Keratinocyte (primary cell): ENCODE results near the gene NOS1AP. TPM values are rescaled to one million over a fixed set of nuclear protein-coding genes. Genes with fewer than 3 reads are reported as not detected.

Experiments used
- DNase-seq: peaks from one replicate; pipeline ENCODE4 v3.0.0-alpha.2; 2011; ENCODE audit warnings: low read depth, missing footprints, low spot score
- FAIRE-seq: peaks from 2 replicates; lab custom pipeline; 2011; peaks lifted over from hg19 to GRCh38; lab: Jason Lieb, UNC
- H2AFZ ChIP-seq: 2 replicates; pipeline ENCODE4 v1.6.0; 2012; ENCODE audit warnings: low read length, control low read depth, inconsistent platforms; ENCODE audit not compliant: control insufficient read depth
- H3K27ac ChIP-seq: 2 replicates; pipeline ENCODE4 v1.5.1; 2011; ENCODE audit warnings: low read length; ENCODE audit not compliant: control insufficient read depth, insufficient read depth
- H3K27me3 ChIP-seq: 3 replicates; pipeline ENCODE4 v1.6.0; 2011; ENCODE audit warnings: low read length; ENCODE audit not compliant: control insufficient read depth, insufficient read depth; ENCODE audit errors: extremely low read depth
- H3K36me3 ChIP-seq, 2 experiments: 2 replicates in 1 of 2; 3 replicates in 1 of 2; pipeline ENCODE4 v1.5.1; 2011; ENCODE audit warnings: low read length in 2 of 2, mild to moderate bottlenecking in 1 of 2; ENCODE audit not compliant: control insufficient read depth in 2 of 2, insufficient read depth in 2 of 2; ENCODE audit errors: extremely low read depth in 1 of 2
- H3K4me1 ChIP-seq: 3 replicates; pipeline ENCODE4 v1.5.1; 2011; ENCODE audit warnings: low read length; ENCODE audit not compliant: control insufficient read depth, insufficient read depth; ENCODE audit errors: extremely low read depth
- H3K4me2 ChIP-seq: 3 replicates; pipeline ENCODE4 v1.6.0; 2011; ENCODE audit warnings: low read depth, low read length; ENCODE audit not compliant: control insufficient read depth, insufficient read depth; ENCODE audit errors: extremely low read depth
- H3K4me3 ChIP-seq, 3 experiments: fragments of 200-600 bp in 1 of 3; sonication (generic) in 1 of 3; 2 replicates in 2 of 3; 3 replicates in 1 of 3; pipeline ENCODE4 v1.5.1; 2011 to 2016; ENCODE audit warnings: low read length in 3 of 3, mild to moderate bottlenecking in 3 of 3, control low read depth in 2 of 3, inconsistent platforms in 1 of 3, low read depth in 1 of 3, mixed read lengths in 1 of 3, mixed run types in 1 of 3, moderate library complexity in 1 of 3; ENCODE audit not compliant: control insufficient read depth in 2 of 3, insufficient read depth in 2 of 3; ENCODE audit errors: extremely low read depth in 1 of 3
- H3K79me2 ChIP-seq: 2 replicates; pipeline ENCODE4 v1.6.0; 2012; ENCODE audit warnings: low read length; ENCODE audit not compliant: control insufficient read depth, insufficient read depth
- H3K9ac ChIP-seq: 3 replicates; pipeline ENCODE4 v1.6.0; 2011; ENCODE audit warnings: low read length; ENCODE audit not compliant: control insufficient read depth, insufficient read depth; ENCODE audit errors: extremely low read depth
- H3K9me1 ChIP-seq: 3 replicates; pipeline ENCODE4 v1.6.0; 2011; ENCODE audit warnings: low read length; ENCODE audit not compliant: control insufficient read depth, insufficient read depth; ENCODE audit errors: extremely low read depth
- H3K9me3 ChIP-seq: 2 replicates; pipeline ENCODE4 v1.5.1; 2012; ENCODE audit warnings: low read depth, low read length; ENCODE audit not compliant: control insufficient read depth
- H4K20me1 ChIP-seq: 3 replicates; pipeline ENCODE4 v1.6.0; 2011; ENCODE audit warnings: low read length; ENCODE audit not compliant: control insufficient read depth, insufficient read depth; ENCODE audit errors: extremely low read depth
- CTCF ChIP-seq, 3 experiments: IDR thresholded peaks in 1 of 3; conservative IDR thresholded peaks in 1 of 3; optimal IDR thresholded peaks in 1 of 3; 2 replicates in 2 of 3; 3 replicates in 1 of 3; pipeline versions ENCODE3 to v1.5.1; 2011; ENCODE audit warnings: low read length in 3 of 3, mild to moderate bottlenecking in 3 of 3, moderate library complexity in 2 of 3, control low read depth in 1 of 3, inconsistent platforms in 1 of 3; ENCODE audit not compliant: insufficient read depth in 2 of 3; ENCODE audit errors: extremely low read depth in 1 of 3
- EZH2 ChIP-seq: IDR thresholded peaks from one replicate; pipeline ENCODE4 v1.6.1; 2012; ENCODE audit warnings: inconsistent platforms, mild to moderate bottlenecking, low read length, moderate library complexity
- dilution Hi-C: fragments of 300-500 bp; cut with MboI; formaldehyde crosslinking; loops from one replicate; pipeline ENCODE4 v1.7.0; 2020; ENCODE audit warnings: low sequenced_read_pairs; ENCODE audit not compliant: extremely low pct_ligation_motif_present
- polyA plus RNA-seq, 5 experiments: library from polyadenylated mRNA; depleted of rRNA in 3 of 5; stranded (reverse) in 3 of 5; stranded (forward) in 1 of 5; unstranded in 1 of 5; fragments of >200 nt; gene quantifications; 1 replicate in 1 of 5; 2 replicates in 3 of 5; 3 replicates in 1 of 5; pipeline versions ENCODE4 v1.2.1 to v1.2.3, GENCODE V29; 2011 to 2012; ENCODE audit warnings: missing spikeins in 2 of 5, low read depth in 1 of 5, low replicate concordance in 1 of 5

The NOS1AP gene
- polyA plus RNA-seq, 1 donor (not counting 4 experiments of a cell fraction or from before 2014, with no cell fraction given), result not detected

GRCh38 chr1:162324396-162324795 lies 254.9 kb downstream of the NOS1AP start:
- Histone ChIP-seq H2AFZ (no peak overlapping the region), H4K20me1 (no peaks in the 10 kb centered on the region)
- FAIRE-seq, result no peak

GRCh38 chr1:162326559-162326958 lies 257.1 kb downstream of the NOS1AP start:
- TF ChIP-seq EZH2 (no peak), CTCF (optimal IDR thresholded peaks at IDR 0.05 in 1 of 3, IDR thresholded peaks at IDR 0.05 in 1 of 3, conservative IDR thresholded peaks at IDR 0.05 in 1 of 3; ENCODE audit: extremely low read depth in 1 of 3, insufficient read depth in 2 of 3, low read length in 3 of 3) (no peak)
- DNase-seq (no peak), FAIRE-seq (no peak)
- H3K4me1 ChIP-seq, result no peaks in the 10 kb centered on the region
- no peaks in the 10 kb centered on the region for H3K9me1 ChIP-seq
- no peaks in the 10 kb centered on the region for H3K27me3 ChIP-seq
- no peaks in the 10 kb centered on the region for H3K36me3 ChIP-seq
- H3K27ac ChIP-seq, result no peak overlapping the region
- no peak overlapping the region for H3K4me3 ChIP-seq
- no peak overlapping the region for H3K4me2 ChIP-seq
- H2AFZ ChIP-seq, result no peak overlapping the region
- H4K20me1 ChIP-seq, result no peaks in the 10 kb centered on the region
- dilution Hi-C loops, result no loop called here
- H3K79me2 ChIP-seq, result no peaks in the 10 kb centered on the region
- no peak overlapping the region for H3K9ac ChIP-seq
- H3K9me3 ChIP-seq, result no peaks in the 10 kb centered on the region

More at GRCh38 chr1:162324396-162324795, 254.9 kb downstream of the NOS1AP start:
- Histone ChIP-seq H3K4me2 (no peak overlapping the region), H3K9me3 (no peaks in the 10 kb centered on the region), H3K36me3 (no peaks in the 10 kb centered on the region), H3K9ac (no peak overlapping the region), H3K4me1 (peaks cover 5% of the 10 kb centered on the region), H3K27me3 (no peaks in the 10 kb centered on the region), H3K79me2 (no peaks in the 10 kb centered on the region), H3K9me1 (no peaks in the 10 kb centered on the region), H3K27ac (no peak overlapping the region), H3K4me3 (no peak overlapping the region)
- no peak for DNase-seq
- TF ChIP-seq CTCF (optimal IDR thresholded peaks at IDR 0.05 in 1 of 3, IDR thresholded peaks at IDR 0.05 in 1 of 3, conservative IDR thresholded peaks at IDR 0.05 in 1 of 3; ENCODE audit: extremely low read depth in 1 of 3, insufficient read depth in 2 of 3, low read length in 3 of 3) (no peak), EZH2 (no peak)
- dilution Hi-C loops, result no loop called here
